GM12891 (cell line): ENCODE measurements around the gene AGPAT3.

ENCODE experiments used
- PAX5 ChIP-seq: IDR thresholded peaks from 2 replicates; pipeline ENCODE4 v1.6.1; 2011; ENCODE audit warnings: low read length, moderate library complexity, mild to moderate bottlenecking; ENCODE audit not compliant: insufficient read depth, severe bottlenecking
- POLR2A ChIP-seq: IDR thresholded peaks from 2 replicates; pipeline ENCODE4 v1.6.1; 2011; ENCODE audit warnings: low read depth, low read length, control low read depth
- POLR2AphosphoS5 ChIP-seq: IDR thresholded peaks from 2 replicates; pipeline ENCODE4 v1.6.1; 2011; ENCODE audit warnings: low read depth, low read length, control low read depth
- POU2F2 ChIP-seq: IDR thresholded peaks from 2 replicates; pipeline ENCODE4 v1.6.1; 2011; ENCODE audit warnings: low read depth, mild to moderate bottlenecking, control low read depth, low read length, moderate library complexity
- TAF1 ChIP-seq: IDR thresholded peaks from 2 replicates; pipeline ENCODE4 v1.6.1; 2011; ENCODE audit warnings: low read depth, low read length, control low read depth

GRCh38 chr21:43919871-43920801, 55.1 kb downstream of the AGPAT3 start:
- TF ChIP-seq TAF1 = no peak
- no peak for TF ChIP-seq POLR2AphosphoS5
- TF ChIP-seq POLR2A = no peak
- TF ChIP-seq POU2F2 = no peak
- TF ChIP-seq PAX5 = no peak
